GM19395 (cell line): Measurements from ENCODE around the gene LRRC47.
"Not testable (repeated sequence)": the region's sequence is repeated elsewhere in the genome, so short reads cannot be mapped to it uniquely, and the experiment has no call there.

ENCODE experiments used
- ATAC-seq: cut with Tn5 transposase; IDR thresholded peaks from one replicate; pipeline ENCODE4 v1.9.1; 2021; ENCODE audit warnings: mild to moderate bottlenecking, moderate library complexity; ENCODE audit not compliant: unreplicated experiment

Gene LRRC47

GRCh38 chr1:3749512-3749911 is 46.8 kb downstream of the LRRC47 start:
- no peak for ATAC-seq

GRCh38 chr1:3748316-3748900 is 47.9 kb downstream of the LRRC47 start:
- ATAC-seq = not testable (repeated sequence)

GRCh38 chr1:3747903-3748302 is 48.4 kb downstream of the LRRC47 start:
- no peak for ATAC-seq

GRCh38 chr1:3747522-3747848 is 48.8 kb downstream of the LRRC47 start:
- ATAC-seq = no peak

GRCh38 chr1:3746830-3747521 is 49.3 kb downstream of the LRRC47 start:
- ATAC-seq = peak; percentile 75

GRCh38 chr1:3746389-3746829 is 49.9 kb downstream of the LRRC47 start:
- ATAC-seq = peak; percentile 26

GRCh38 chr1:3745590-3746381 is 50.5 kb downstream of the LRRC47 start:
- ATAC-seq = no peak

- no peak for ATAC-seq
Observed at GRCh38 chr1:3745071-3745470, 51.2 kb downstream of the LRRC47 start.

- ATAC-seq = no peak
Observed at GRCh38 chr1:3744646-3745045, 51.7 kb downstream of the LRRC47 start.

- no peak for ATAC-seq
Observed at GRCh38 chr1:3743826-3744225, 52.5 kb downstream of the LRRC47 start.

- ATAC-seq = no peak
Observed at GRCh38 chr1:3743421-3743820, 52.9 kb downstream of the LRRC47 start.

- ATAC-seq = no peak
Observed at GRCh38 chr1:3742439-3743298, 53.6 kb downstream of the LRRC47 start.

- no peak for ATAC-seq
Observed at GRCh38 chr1:3741566-3742438, 54.5 kb downstream of the LRRC47 start.

GRCh38 chr1:3740752-3741151 is 55.5 kb downstream of the LRRC47 start:
- no peak for ATAC-seq

GRCh38 chr1:3740042-3740441 is 56.3 kb downstream of the LRRC47 start:
- ATAC-seq = no peak

- no peak for ATAC-seq
Observed at GRCh38 chr1:3738943-3739342, 57.4 kb downstream of the LRRC47 start.

GRCh38 chr1:3736708-3737107 is 59.6 kb downstream of the LRRC47 start:
- no peak for ATAC-seq

GRCh38 chr1:3736131-3736561 is 60.2 kb downstream of the LRRC47 start:
- no peak for ATAC-seq

- no peak for ATAC-seq
Observed at GRCh38 chr1:3735688-3736087, 60.6 kb downstream of the LRRC47 start.

GRCh38 chr1:3735027-3735681 is 61.1 kb downstream of the LRRC47 start:
- ATAC-seq = no peak
